ENCODE data around the gene DPP6.

GRCh38 chr7:154431045-154431444 is 378.8 kb downstream of the DPP6 start:
- no peak for TF ChIP-seq CTCF (IDR thresholded peaks at IDR 0.05 in 4 of 5, conservative IDR thresholded peaks at IDR 0.05 in 1 of 5)
- TF ChIP-seq POLR2A (IDR thresholded peaks at IDR 0.05), result no peak
